ENCODE measurements around the gene C21orf91.
A peak's percentile ranks its signal among the peaks of the same experiment; 100 is the strongest.

C21orf91 gene

DNA sequence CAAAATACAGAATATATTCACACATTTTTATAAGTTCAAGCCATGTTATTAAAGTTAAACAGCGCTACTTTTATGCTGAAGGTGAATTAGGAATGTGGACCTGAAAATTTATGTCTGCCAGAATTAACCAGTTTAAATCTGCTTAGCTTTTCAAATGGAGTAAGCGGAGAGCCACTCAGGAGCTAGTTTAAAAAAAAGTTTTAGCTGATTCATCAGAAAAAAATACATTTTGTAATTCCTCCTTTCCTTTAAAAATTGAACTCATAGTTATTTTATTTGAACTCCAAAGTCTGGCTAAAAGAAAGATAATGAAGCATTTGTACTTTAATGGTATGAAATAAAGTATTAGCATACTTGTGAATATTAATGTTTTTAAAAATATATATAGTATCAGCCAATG lies 21.2 kb downstream of the C21orf91 start:
- no peak for DNase-seq (ENCODE audit: low spot score)

DNA sequence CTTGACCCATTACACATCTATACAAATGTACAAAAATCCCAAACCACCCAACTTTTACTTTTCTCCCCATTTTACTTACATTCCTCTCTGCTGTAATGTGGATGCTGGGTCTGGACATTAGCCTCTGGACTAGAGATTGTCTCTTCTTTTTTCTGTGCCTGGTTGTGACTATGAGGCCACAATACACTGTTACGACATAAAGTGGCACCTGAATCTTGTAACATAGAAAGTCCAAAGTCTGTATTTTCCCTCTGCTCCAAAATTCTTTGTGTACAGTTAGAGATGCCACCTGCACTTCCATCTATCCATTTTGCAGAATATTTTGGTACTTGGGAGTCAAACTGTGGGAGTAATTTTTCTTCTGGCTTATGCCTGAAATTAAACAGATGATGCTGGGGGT lies 22.7 kb downstream of the C21orf91 start:
- DNase-seq (ENCODE audit: low spot score) = no peak

- no peak for DNase-seq (ENCODE audit: low spot score)
Measured at GRCh38 chr21:17796037-17796403, 23.1 kb downstream of the C21orf91 start.

DNA sequence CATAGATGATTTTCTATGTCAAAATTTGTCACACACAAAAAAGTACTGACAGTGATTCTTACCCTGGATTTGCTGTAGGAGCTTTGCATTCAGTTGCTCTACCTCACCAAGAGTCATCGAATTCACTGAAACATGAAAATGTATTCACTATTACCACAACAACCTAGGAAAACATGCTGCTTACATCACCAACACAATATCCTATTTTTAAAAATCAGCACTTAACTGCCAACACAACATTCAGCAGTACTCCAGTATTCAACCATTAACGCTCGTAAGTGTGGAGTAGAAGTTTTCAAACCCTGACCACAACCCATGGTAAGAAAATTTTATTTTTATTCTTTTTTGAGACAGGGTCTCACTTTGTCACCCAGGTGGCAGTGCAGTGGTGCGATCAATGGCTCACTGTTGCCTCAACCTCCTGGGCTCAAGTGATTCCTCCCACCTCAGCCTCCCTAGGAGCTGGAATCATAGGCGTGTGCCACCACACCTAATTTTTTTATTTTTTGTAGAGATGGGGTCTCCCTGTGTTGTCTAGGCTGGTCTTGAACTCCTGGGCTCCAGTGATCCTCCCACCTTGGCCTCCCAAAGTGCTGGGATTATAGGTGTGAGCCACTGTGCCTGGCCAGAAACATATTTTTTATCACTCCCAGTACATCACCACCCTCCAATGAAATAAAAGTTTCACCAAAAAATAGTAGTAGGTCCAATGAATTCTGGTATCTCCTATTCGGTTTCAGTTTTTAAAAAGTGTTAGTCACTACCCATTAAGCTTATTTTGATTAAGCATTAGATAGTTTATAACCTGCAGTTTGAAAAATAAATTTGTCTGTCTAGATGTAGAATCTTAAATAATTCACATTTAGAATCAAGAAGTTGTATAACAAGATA lies 23.8 kb downstream of the C21orf91 start:
- no peak for DNase-seq (ENCODE audit: low spot score)

DNA sequence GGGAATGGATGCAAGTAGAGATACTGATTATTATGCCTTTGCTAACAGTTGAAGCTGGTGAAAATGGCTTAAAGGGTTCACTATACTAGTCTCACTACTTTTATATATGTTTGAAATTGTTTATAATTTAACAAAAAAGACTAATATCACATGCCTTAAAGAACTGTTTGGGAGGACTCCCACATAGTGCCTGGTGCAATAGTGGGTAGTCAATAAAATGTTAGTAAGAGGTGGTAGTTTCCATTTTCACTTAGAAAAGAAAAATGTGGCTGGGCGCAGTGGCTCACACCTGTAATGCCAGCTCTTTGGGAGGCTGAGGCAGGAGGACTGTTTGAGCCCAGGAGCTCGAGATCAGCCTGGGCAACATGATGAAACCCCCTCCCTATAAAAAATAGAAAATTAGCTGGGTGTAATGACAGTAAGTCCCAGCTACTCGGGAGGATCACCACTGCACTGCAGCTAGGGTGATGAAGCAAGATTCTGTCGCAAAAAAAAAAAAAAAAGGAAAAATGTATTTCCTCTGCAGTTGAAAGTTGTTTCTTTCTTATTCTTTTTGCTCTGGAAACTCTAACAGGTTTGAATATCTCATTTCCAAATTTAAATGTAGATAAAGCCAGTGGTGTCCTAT lies 24.5 kb downstream of the C21orf91 start:
- DNase-seq (ENCODE audit: low spot score) = no peak

GRCh38 chr21:17793246-17794123 lies 25.7 kb downstream of the C21orf91 start:
- DNase-seq (ENCODE audit: low spot score) = no peak

DNA sequence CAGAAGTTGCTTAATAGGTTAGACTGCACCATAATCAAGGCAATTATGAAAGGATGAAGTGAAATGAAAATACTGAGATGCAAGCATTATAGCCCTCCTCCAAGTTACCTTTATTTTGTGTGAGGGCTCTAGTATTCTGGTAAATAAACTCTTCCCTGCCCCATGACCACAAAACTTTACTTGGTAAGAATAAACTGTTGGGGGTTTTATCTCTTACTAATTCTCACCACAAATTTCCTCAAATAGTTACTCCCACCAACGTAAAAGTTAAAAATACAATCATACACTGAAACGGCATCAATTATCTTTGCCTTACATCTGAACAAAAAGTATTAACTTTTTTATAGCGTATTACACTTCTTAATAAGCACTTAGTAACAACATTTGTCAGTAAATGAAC lies 29.5 kb downstream of the C21orf91 start:
- DNase-seq (ENCODE audit: low spot score) = no peak

- DNase-seq (ENCODE audit: low spot score) = no peak
Measured at GRCh38 chr21:17789069-17789468, 30.1 kb downstream of the C21orf91 start.

DNA sequence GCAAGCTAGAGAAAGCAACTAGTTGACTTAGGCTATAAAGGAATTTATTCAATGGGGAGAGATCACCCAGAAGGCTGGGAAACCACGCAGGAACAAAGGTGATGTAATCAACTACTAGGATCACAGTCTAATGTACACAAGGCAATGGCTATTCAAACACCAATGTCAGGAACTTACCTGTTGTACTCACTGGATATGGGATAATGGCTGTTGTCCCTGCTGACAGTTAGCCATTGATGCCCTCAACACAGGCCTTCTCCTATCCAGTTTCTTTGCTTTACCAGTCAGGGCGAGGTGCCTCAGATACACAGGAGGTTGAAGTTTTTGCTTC lies 32.3 kb downstream of the C21orf91 start:
- no peak for DNase-seq (ENCODE audit: low spot score)

DNA sequence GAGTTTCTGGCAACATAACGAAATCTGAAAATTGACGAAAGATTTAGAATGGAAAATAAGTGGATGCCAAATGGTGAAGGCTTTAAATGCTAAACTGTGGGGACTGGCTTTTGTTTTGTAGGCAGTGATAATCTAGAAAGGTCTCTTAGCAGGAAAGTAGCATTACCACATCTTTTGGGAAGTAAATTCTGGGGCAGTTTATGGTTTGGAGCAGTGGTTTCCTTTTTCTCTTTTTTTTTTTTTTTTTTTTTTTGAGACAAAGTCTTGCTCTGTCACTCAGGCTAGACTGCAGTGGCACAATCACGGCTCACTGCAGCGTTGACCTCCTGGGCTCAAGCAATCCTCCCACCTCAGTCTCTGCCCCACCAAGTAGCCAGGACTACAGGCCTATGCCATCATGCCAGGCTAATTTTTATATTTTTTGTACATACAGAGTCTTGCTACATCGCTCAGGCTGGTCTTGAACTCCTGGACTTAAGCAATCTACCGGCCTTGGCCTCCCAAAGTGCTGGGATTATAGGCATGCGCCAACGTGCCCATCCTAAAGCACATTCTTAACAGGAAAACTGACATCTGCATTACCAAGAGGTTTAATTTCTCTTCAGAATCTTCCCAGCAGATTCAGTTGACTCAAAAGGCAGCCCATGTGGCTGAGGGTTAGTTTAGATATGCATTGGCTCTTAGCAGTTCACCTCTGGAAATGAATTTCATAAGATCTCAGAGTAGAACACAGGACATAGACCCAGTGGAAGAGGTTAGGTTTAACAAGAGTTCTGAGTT lies 32.9 kb downstream of the C21orf91 start:
- DNase-seq (ENCODE audit: low spot score) = no peak

DNA sequence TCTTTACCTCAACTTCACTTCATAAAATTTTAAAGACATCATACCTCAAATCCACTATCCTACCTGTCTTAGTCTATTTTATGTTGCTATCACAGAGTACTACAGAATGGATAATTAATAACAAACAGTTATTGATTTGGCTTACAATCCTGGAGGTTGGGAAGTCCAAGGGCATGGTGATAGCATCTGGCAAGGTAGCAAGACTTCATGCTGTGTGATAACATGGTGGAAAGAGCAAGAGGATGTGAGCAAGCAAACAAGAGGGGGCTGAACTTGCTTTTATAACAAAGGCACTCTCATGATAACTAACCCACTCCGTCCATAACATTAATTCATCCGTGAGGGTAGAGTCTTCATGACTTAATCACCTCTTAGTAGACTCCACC lies 33.8 kb downstream of the C21orf91 start:
- DNase-seq (ENCODE audit: low spot score) = no peak

DNA sequence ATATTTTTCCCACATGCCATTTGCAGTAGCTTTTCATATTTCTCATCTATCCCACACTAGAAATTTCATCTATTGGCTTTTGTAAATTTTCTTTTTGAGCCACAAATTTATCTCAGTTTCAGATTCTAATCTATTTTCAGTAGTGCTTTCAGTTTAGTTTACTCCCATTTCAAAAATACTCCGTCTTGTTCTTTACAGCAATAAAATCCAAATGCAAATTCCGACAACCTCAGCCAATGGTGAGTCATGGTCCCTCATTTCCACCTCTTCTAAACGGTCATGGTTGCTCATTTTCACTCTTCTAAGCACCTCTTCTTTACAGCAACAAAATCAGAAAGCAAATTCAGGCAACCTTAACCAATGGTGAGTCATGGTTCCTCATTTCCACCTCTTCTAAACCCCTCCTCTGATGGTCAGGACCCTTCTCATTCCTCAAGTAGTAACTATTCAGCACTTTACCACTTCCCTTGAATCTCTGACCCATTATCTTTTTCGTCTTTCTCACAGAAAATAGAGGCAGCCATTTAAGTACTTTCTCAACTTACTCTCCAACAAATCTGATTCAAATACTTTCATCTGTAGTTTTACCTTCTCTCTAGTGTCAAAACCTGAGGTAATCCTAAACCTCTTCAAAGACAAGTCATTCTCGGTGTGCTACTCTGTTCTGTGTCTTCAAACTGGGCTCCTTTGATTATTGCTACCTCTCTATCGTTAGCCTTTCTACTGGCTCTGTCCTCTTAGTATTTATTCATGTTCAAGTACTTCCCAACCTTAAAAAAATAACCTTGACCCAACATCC lies 34.4 kb downstream of the C21orf91 start:
- DNase-seq (ENCODE audit: low spot score) = peak; percentile 12

DNA sequence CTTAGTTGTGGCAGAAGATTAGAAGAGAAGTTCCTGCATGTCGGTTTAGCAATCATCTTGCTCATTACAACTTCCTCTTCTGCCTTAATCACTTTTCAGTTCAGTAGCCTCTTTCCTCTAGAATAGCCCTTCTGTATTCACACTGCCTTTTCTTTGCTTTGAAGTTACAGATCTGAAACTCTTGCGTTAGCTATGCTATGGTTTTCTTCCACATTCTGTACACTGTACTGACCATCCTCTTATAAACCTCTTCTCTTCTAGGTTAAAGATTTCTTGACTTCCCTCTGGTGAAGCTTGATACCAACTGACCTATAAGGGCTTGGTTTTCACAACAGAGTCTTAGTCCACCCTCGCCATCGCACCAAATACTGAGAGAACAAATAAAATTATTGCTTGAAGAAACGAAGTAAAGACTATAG lies 35.0 kb downstream of the C21orf91 start:
- peak; percentile 44 for DNase-seq (ENCODE audit: low spot score)

- peak; percentile 36 for DNase-seq (ENCODE audit: low spot score)
Measured at GRCh38 chr21:17783481-17784179, 35.5 kb downstream of the C21orf91 start.

- DNase-seq (ENCODE audit: low spot score) = no peak
Measured at GRCh38 chr21:17783003-17783402, 36.2 kb downstream of the C21orf91 start.

- DNase-seq (ENCODE audit: low spot score) = no peak
Measured at GRCh38 chr21:17782051-17782450, 37.1 kb downstream of the C21orf91 start.

DNA sequence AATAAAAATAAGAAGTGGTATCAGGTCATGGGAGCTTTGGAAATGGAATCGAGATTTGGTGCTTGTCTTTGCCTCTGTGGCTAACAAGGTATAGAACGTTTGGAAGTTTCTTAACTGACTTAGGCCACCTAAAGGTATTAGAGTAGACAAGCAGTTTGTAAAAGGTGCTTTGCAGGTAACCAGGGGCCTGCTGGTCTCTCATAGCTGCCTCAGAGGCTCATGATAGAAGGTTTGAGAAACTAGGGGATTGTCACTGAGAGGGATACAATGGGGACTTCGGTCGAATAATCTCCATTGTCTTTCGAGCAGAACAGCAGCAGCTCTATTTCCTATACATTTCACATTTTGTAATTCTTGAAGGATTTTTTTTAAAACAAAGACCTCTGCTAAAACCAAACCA lies 37.6 kb downstream of the C21orf91 start:
- DNase-seq (ENCODE audit: low spot score) = no peak

DNA sequence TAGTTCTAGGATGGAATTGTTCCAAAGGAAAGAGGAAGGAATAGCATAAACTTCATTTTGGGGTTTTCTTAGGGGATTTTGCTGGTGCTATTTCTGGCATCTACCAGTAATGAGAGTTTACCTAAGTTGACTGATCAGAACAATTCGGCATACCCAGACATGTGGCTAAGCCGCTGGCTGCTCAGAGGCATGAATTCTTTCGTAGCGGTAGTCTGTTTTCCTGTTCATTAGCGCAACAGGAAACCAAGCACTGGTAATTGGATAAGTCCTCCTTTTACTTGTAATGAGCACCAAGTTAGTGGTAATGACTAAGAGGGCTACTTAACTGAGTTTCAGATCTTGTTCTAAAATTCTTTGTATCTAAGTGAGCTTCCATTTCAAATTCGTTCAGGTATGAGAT lies 38.6 kb downstream of the C21orf91 start:
- DNase-seq (ENCODE audit: low spot score) = no peak

- DNase-seq (ENCODE audit: low spot score) = no peak
Measured at GRCh38 chr21:17779980-17780379, 39.2 kb downstream of the C21orf91 start.

GRCh38 chr21:17779496-17779895 lies 39.7 kb downstream of the C21orf91 start:
- no peak for DNase-seq (ENCODE audit: low spot score)
